Colonic mucosa (tissue), 4 donors: ENCODE results near the gene NT5DC3. TPM values are rescaled to one million over a fixed set of nuclear protein-coding genes. Genes with fewer than 3 reads are reported as not detected.

Experiments used
- DNase-seq: peaks from one replicate; pipeline ENCODE4 v3.0.0-alpha.2; 2020
- H3K27ac ChIP-seq: fragments of 200-600 bp; one replicate; pipeline ENCODE4 v1.8.0; 2021
- H3K27me3 ChIP-seq: fragments of 200-600 bp; one replicate; pipeline ENCODE4 v1.8.0; 2021
- H3K36me3 ChIP-seq: fragments of 200-600 bp; one replicate; pipeline ENCODE4 v1.8.0; 2021
- H3K4me1 ChIP-seq: fragments of 200-600 bp; one replicate; pipeline ENCODE4 v1.8.0; 2021; ENCODE audit warnings: mild to moderate bottlenecking
- H3K4me3 ChIP-seq: fragments of 200-600 bp; one replicate; pipeline ENCODE4 v1.8.0; 2021
- H3K9ac ChIP-seq, 2 donors: one replicate each; pipeline ENCODE4 v1.7.0; 2013; ENCODE audit warnings: control low read depth in 2 of 2, low read depth in 2 of 2, low read length in 2 of 2
- H3K9me3 ChIP-seq: fragments of 200-600 bp; one replicate; pipeline ENCODE4 v1.8.0; 2021
- CTCF ChIP-seq: fragments of 200-600 bp; IDR thresholded peaks from one replicate; pipeline ENCODE4 v1.8.0; 2022; ENCODE audit warnings: antibody characterized with exemption, mild to moderate bottlenecking
- intact Hi-C: fragments of 100-400 bp; cut with DNase I; formaldehyde crosslinking; loops from one replicate; pipeline ENCODE4 v1.14.1; 2022
- total RNA-seq, 2 donors: library from RNA; stranded (reverse); fragmentation: NEBNext Ultra II Directional in 1 of 2; extraction: Animal tissue kit (Norgen Biotek cat#: 25700) in 1 of 2; gene quantifications; one replicate each; pipeline ENCODE4 v1.2.1, GENCODE V29; 2021
- donor health status: healthy.
- donor health status: DM: no; HTN: no; CAD: no.
- donor health status: DM: no; HTN: no; CAD: no.

NT5DC3 gene
- total RNA-seq, 2 donors from 2014 or later, result 10.0 to 22.6 TPM

- H3K9me3 ChIP-seq, result no peaks in the 10 kb centered on the region
- no peak for TF ChIP-seq CTCF
- no peak for DNase-seq
- no peak overlapping the region for H3K4me3 ChIP-seq
- no peak overlapping the region for H3K27ac ChIP-seq
- intact Hi-C loops, result no loop called here
- H3K4me1 ChIP-seq, result no peaks in the 10 kb centered on the region
- no peaks in the 10 kb centered on the region for H3K27me3 ChIP-seq
- H3K9ac ChIP-seq, result no peak overlapping the region
- no peaks in the 10 kb centered on the region for H3K36me3 ChIP-seq
Measured at GRCh38 chr12:103807561-103808238, 33.3 kb downstream of the NT5DC3 start.

GRCh38 chr12:103806803-103807202 lies 34.2 kb downstream of the NT5DC3 start:
- no peak overlapping the region for H3K9ac ChIP-seq
- no peak overlapping the region for H3K27ac ChIP-seq
- no peaks in the 10 kb centered on the region for H3K4me1 ChIP-seq
- H3K36me3 ChIP-seq, result no peaks in the 10 kb centered on the region
- no peak overlapping the region for H3K4me3 ChIP-seq
- TF ChIP-seq CTCF, result no peak
- no peaks in the 10 kb centered on the region for H3K27me3 ChIP-seq
- intact Hi-C loops, result no loop called here
- H3K9me3 ChIP-seq, result no peaks in the 10 kb centered on the region
- DNase-seq, result no peak

GRCh38 chr12:103805655-103806360 lies 35.2 kb downstream of the NT5DC3 start:
- no peak overlapping the region for H3K4me3 ChIP-seq
- H3K27me3 ChIP-seq, result no peaks in the 10 kb centered on the region
- H3K27ac ChIP-seq, result no peak overlapping the region
- no peak for DNase-seq
- no peak overlapping the region for H3K9ac ChIP-seq
- no peaks in the 10 kb centered on the region for H3K4me1 ChIP-seq
- no peaks in the 10 kb centered on the region for H3K36me3 ChIP-seq
- TF ChIP-seq CTCF, result no peak
- intact Hi-C loops, result no loop called here
- H3K9me3 ChIP-seq, result no peaks in the 10 kb centered on the region

- Histone ChIP-seq H3K9ac (no peak overlapping the region), H3K27ac (no peak overlapping the region), H3K4me1 (no peaks in the 10 kb centered on the region), H3K4me3 (no peak overlapping the region), H3K9me3 (no peaks in the 10 kb centered on the region), H3K36me3 (no peaks in the 10 kb centered on the region), H3K27me3 (no peaks in the 10 kb centered on the region)
- intact Hi-C loops, result no loop called here
- TF ChIP-seq CTCF, result no peak
- DNase-seq, result no peak
Measured at GRCh38 chr12:103803847-103804246, 37.2 kb downstream of the NT5DC3 start.

- no peak for TF ChIP-seq CTCF
- no peaks in the 10 kb centered on the region for H3K4me1 ChIP-seq
- H3K4me3 ChIP-seq, result no peak overlapping the region
- no peaks in the 10 kb centered on the region for H3K9me3 ChIP-seq
- H3K27ac ChIP-seq, result no peak overlapping the region
- no peak for DNase-seq
- H3K9ac ChIP-seq, result no peak overlapping the region
- intact Hi-C loops, result no loop called here
- H3K27me3 ChIP-seq, result no peaks in the 10 kb centered on the region
- H3K36me3 ChIP-seq, result no peaks in the 10 kb centered on the region
Measured at GRCh38 chr12:103802586-103802886, 38.5 kb downstream of the NT5DC3 start.
